Breast epithelium (tissue), 3 donors: ENCODE measurements around the gene FAM110D.

ENCODE experiments used
- CTCF ChIP-seq, 3 donors: fragments of 450-650 bp; IDR thresholded peaks; one replicate each; pipeline ENCODE4 v1.5.1; 2016 to 2017; ENCODE audit warnings: antibody characterized with exemption in 3 of 3, mild to moderate bottlenecking in 3 of 3, moderate library complexity in 3 of 3
- POLR2A ChIP-seq: fragments of 450-650 bp; IDR thresholded peaks from one replicate; pipeline ENCODE4 v1.6.1; 2016; ENCODE audit warnings: antibody characterized with exemption, mild to moderate bottlenecking, moderate library complexity
- POLR2AphosphoS5 ChIP-seq, 3 donors: sonication (generic); formaldehyde crosslinking; IDR thresholded peaks; one replicate each; pipeline ENCODE4 v1.6.1; 2017; ENCODE audit warnings: antibody characterized with exemption in 3 of 3

- no peak for TF ChIP-seq CTCF (IDR thresholded peaks at IDR 0.05)
- no peak for TF ChIP-seq POLR2AphosphoS5 (IDR thresholded peaks at IDR 0.05)
- TF ChIP-seq POLR2A, result no peak
Observed at GRCh38 chr1:26114165-26114927, 44.5 kb upstream of the FAM110D start.
